ENCODE results near the gene NRXN3.
"Not testable (repeated sequence)": the region's sequence is repeated elsewhere in the genome, so short reads cannot be mapped to it uniquely, and the experiment has no call there.

The NRXN3 gene

DNA sequence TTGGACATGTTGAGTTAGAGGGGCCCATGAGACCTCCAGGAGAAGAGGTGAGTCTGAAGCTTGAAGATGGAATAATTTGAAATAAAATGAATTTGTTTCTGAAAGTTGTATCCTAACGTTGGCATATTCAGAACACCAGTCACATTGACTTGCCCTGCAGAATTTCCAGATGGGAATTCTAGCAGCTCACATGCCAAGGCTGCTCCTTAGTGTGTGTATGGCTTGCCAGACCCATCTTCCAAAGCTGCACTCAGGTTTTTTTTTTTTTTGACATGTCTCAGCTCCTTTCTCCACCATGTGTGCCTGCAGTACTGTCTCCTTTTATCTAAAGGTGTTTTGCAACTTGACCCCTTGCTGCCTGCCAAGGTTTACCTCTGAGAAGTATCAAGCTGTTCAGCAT lies 261.9 kb downstream of the NRXN3 start:
- TF ChIP-seq, protein P1, sequence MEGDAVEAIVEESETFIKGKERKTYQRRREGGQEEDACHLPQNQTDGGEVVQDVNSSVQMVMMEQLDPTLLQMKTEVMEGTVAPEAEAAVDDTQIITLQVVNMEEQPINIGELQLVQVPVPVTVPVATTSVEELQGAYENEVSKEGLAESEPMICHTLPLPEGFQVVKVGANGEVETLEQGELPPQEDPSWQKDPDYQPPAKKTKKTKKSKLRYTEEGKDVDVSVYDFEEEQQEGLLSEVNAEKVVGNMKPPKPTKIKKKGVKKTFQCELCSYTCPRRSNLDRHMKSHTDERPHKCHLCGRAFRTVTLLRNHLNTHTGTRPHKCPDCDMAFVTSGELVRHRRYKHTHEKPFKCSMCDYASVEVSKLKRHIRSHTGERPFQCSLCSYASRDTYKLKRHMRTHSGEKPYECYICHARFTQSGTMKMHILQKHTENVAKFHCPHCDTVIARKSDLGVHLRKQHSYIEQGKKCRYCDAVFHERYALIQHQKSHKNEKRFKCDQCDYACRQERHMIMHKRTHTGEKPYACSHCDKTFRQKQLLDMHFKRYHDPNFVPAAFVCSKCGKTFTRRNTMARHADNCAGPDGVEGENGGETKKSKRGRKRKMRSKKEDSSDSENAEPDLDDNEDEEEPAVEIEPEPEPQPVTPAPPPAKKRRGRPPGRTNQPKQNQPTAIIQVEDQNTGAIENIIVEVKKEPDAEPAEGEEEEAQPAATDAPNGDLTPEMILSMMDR (conservative IDR thresholded peaks at IDR 0.05; ENCODE audit: low read length): no peak
- no peak overlapping the region for H3K4me3 ChIP-seq (ENCODE audit: low read length)
- DNase-seq (ENCODE audit: low read depth): no peak

DNA sequence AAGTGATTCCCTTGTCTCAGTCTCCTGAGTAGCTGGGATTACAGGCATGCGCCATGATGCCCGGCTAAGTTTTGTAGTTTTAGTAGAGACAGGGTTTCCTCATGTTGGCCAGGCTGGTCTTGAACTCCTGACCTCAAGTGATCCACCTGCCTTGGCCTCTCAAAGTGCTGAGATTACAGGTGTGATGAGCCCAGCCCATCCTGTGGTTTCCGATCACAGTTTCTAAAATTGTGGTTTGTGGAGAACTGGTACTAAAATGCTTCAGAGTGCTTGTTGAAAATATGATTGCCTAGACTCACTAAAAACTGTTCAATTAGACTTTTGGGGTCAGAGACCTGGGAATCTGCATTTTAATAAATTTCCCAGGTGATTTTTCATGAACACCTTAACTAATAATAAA lies 267.3 kb downstream of the NRXN3 start:
- not testable (repeated sequence) for DNase-seq (ENCODE audit: low read depth)

DNA sequence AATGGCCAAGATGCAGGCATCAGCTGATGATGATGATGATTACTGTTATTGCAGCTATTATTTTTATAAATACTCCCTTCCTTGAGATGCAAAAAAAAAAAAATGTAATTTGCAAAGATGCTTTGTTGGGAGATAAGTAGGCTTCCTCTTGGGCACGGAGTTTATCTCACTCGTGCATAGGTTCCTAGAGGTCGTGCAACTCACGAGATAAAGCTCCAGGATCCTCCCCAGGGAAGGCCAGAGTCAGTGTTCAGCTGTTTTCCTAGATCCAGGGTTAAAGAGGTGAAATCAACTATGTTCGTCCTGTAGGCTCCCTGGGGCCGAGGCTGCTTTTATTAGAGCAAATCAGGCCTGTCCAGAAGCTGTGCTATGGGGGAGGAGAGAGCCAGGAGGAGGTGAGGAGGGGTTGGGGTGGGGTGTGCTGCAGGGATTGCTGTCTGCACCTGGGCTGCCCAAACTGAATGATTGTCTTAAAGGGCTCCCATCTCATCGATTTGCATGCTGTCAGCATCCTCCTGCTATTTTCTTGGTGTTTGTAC lies 270.3 kb downstream of the NRXN3 start:
- DNase-seq (ENCODE audit: low read depth): no peak
- no peak overlapping the region for H3K4me3 ChIP-seq (ENCODE audit: low read length)
- TF ChIP-seq, protein P1 (conservative IDR thresholded peaks at IDR 0.05; ENCODE audit: low read length): no peak

More for the DNA sequence above, 267.3 kb downstream of the NRXN3 start:
- not testable (repeated sequence) for H3K4me3 ChIP-seq (ENCODE audit: low read length)

DNA sequence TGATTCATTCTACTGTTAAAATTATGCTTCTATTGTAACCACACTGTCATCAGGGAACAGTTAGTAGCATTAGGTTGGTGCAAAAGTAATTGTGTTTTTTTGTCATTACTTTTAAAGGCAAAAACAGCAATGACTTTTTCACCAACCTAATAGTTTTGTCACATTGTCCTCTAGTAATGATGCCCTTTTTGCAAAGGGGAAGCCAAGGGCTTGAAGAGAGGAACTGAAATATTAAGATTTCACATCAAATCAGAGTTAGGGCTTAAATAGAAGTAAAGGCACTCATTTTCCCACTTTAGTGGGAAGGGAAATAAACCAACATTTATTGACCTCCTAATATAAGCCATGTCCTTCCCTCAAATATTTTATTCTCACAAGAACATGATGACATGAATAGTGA lies 273.7 kb downstream of the NRXN3 start:
- no peak for DNase-seq (ENCODE audit: low read depth)
- no peak overlapping the region for H3K4me3 ChIP-seq (ENCODE audit: low read length)
- TF ChIP-seq, protein P1 (conservative IDR thresholded peaks at IDR 0.05; ENCODE audit: low read length): no peak

DNA sequence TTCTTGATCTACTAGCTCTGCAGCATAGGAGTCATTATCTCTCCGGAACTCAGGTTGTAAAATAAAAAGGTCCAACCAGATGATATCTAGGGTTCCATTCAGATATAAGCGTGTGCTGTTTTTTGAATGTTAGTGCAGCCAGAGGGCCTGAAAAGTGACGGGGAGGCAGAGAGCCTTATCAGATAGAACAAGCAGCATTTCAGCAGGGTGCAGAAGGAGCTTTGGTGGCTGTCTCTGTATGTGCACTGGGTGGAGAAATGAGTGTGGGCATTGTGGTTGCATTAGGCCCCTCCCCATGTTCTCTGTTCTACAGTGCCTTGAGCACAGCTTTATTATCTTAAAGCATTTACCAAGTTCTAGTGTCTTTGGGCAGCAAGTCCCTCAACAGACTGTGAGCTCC lies 275.1 kb downstream of the NRXN3 start:
- DNase-seq (ENCODE audit: low read depth): no peak
- TF ChIP-seq, protein P1 (conservative IDR thresholded peaks at IDR 0.05; ENCODE audit: low read length): no peak
- no peak overlapping the region for H3K4me3 ChIP-seq (ENCODE audit: low read length)

DNA sequence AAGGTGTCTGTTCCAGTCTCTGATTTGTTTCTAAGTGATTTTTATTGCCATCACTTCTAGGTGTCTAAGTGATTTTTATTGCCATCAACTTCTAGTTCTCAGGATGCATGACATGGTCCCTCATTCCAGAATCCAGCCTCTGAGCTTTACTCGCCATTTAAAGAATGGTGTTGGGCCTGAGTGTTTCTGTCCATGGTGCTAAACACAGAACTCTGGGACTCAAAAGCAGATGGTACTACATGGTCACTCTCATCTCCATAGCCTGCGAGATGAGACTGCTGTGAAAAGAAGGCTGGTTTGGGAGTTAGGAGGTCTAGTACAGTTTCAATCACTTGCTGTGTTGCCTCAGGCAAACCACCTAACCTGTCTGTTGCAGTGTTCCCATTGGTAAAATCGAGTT lies 276.6 kb downstream of the NRXN3 start:
- no peak for DNase-seq (ENCODE audit: low read depth)
- H3K4me3 ChIP-seq (ENCODE audit: low read length): no peak overlapping the region
- TF ChIP-seq, protein P1 (conservative IDR thresholded peaks at IDR 0.05; ENCODE audit: low read length): no peak

DNA sequence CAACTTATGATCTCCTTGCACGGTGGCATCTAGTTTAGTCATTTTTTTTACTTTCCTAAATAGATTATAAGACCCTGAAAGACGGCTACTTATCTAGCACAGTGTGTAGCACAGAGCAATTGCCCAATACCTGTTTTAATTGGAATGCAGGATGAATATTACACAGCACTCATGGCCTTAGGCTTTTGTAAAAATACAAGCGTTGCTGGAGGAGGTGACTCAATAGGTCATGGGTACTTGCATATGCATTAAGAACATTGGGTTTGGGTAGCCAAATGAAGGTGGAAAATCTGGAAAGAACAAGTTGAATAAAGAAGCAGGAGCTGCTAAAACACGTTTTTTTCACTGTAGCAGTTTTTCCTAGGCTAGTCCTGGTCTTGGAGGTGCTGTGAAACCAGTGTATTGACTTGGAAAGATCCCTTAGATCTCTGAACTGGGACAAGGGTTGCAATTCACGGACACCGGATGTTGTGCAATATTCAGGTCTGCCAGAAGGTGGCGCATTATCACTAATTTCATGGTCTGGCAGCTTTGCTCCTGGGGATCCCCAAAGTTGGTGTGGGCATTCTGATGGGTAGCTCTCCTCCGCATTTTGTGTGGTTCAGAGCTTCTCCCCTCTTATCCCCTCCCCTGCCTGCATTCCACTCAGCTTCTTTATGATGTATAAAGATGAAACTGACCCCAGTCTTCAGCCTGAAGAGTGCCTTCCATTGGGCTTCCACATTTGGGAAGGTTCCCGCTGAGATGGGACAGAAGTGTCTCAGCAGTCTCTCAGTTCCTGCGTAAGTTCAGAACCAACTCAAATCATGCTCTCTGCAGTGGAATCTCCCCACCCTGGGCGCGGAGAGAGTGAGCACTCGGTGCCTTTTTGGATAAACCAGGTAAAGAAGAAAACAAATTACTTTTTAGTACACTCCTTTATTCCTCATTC lies 278.3 kb downstream of the NRXN3 start:
- H3K4me3 ChIP-seq (ENCODE audit: low read length): no peak overlapping the region
- TF ChIP-seq, protein P1 (conservative IDR thresholded peaks at IDR 0.05; ENCODE audit: low read length): peak; percentile 60
- DNase-seq (ENCODE audit: low read depth): peak; percentile 17
